Posterior vena cava (tissue), 2 donors: Measurements from ENCODE around the gene GOLGA5. TPM values are rescaled to one million over a fixed set of nuclear protein-coding genes. Genes with fewer than 3 reads are reported as not detected.
"Not testable (repeated sequence)": the region's sequence is repeated elsewhere in the genome, so short reads cannot be mapped to it uniquely, and the experiment has no call there.

Source experiments
- DNase-seq: peaks from one replicate; pipeline ENCODE4 v3.0.0-alpha.2; 2020; ENCODE audit warnings: low spot score
- intact Hi-C, 2 donors: fragments of 100-400 bp; cut with DNase I; formaldehyde crosslinking; loops; one replicate each; pipeline versions ENCODE4 v1.14.1 to v1.14.2; 2022 to 2023
- long read RNA-seq, 2 donors: library from polyadenylated mRNA; unstranded; transcript quantifications; one replicate each; pipeline ENCODE4 v2.0.0, GENCODE V29; 2020 to 2021
- total RNA-seq, 2 donors: library from RNA; stranded (reverse); fragmentation: NEBNext Ultra II Directional; extraction: Animal tissue kit (Norgen Biotek cat#: 25700); gene quantifications; one replicate each; pipeline ENCODE4 v1.2.1, GENCODE V29; 2021
- donor health status: DM: yes; HTN: yes; CAD: no.
- donor health status: DM: yes; HTN: yes; CAD: no.

The GOLGA5 gene, protein sequence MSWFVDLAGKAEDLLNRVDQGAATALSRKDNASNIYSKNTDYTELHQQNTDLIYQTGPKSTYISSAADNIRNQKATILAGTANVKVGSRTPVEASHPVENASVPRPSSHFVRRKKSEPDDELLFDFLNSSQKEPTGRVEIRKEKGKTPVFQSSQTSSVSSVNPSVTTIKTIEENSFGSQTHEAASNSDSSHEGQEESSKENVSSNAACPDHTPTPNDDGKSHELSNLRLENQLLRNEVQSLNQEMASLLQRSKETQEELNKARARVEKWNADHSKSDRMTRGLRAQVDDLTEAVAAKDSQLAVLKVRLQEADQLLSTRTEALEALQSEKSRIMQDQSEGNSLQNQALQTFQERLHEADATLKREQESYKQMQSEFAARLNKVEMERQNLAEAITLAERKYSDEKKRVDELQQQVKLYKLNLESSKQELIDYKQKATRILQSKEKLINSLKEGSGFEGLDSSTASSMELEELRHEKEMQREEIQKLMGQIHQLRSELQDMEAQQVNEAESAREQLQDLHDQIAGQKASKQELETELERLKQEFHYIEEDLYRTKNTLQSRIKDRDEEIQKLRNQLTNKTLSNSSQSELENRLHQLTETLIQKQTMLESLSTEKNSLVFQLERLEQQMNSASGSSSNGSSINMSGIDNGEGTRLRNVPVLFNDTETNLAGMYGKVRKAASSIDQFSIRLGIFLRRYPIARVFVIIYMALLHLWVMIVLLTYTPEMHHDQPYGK
- 10 to 100 TPM; 39.4 to 42.9 TPM for total RNA-seq
- long read RNA-seq, donor 1, transcript GOLGA5-201 (13 exons, 2,969 nt): major isoform, 20 of 22 reads
- long read RNA-seq, donor 1, partial matches to known transcripts: 2 of 22 reads
- long read RNA-seq, donor 1, other reads (novel, unspliced or antisense): 0 of 22 reads
- long read RNA-seq, donor 2, transcript GOLGA5-201 (13 exons, 2,969 nt): major isoform, 19 of 43 reads
- long read RNA-seq, donor 2, partial matches to known transcripts: 17 of 43 reads
- long read RNA-seq, donor 2, other reads (novel, unspliced or antisense): 7 of 43 reads

DNA sequence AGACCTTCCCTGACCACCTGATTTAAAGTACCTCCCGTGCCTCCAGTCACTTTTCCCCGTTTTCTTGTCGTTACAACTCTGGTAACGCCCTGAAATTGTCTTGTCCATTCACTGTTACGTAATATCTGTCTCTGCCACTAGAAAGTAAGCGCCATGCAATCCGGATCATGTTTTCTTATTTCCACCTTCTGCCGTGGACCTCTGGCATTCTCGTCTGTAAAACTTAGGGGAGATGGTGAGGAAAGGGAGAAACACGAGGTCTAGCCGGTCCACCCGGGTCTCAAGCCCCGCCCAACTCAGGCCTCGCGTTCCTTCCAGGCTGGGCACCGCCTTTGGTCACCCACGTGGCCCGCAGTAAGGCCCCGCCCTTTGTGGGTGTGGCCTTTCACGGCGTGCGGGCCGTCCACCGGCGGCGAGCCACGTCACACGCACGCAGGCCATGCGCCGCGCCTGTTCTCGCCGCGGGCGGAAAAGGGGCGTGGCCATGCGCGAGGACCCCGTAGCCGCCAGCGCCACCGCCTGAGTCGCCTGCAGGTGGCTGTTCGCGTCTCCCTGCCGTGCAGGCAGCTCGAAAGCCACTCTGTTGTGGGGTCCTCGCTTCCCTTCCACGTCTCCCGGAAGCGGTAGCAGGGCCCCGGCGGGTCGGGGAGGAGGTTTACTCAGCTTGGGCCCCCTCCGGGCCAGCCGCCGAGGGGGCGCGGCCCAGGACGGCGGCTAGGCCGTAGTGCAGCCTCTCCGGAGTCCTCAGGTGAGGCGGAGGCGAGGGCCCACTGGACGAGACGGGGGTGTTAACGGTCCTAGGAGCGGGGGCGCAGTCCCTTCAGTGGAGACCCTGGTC is at the start of gene GOLGA5:
Gene GOLGA5 (plus strand): TSS at position 597 of the 838 bp plus-strand sequence. CDS start 3,133 bp downstream, outside the sequence.
- DNase-seq: peak; percentile 99
- intact Hi-C loops: no loop called here

- intact Hi-C loops: no loop called here
- DNase-seq: peak; percentile 59
Measured at GRCh38 chr14:92747701-92748258, 46.3 kb upstream of the GOLGA5 start.

GRCh38 chr14:92748259-92749016 is 45.7 kb upstream of the GOLGA5 start, which contains the start of gene LGMN:
Gene LGMN, minus strand, starts transcription at chr14:92748627. Its CDS starts 15,841 bp downstream, at chr14:92732786.
- intact Hi-C loops: no loop called here
- DNase-seq: peak; percentile 98

DNA sequence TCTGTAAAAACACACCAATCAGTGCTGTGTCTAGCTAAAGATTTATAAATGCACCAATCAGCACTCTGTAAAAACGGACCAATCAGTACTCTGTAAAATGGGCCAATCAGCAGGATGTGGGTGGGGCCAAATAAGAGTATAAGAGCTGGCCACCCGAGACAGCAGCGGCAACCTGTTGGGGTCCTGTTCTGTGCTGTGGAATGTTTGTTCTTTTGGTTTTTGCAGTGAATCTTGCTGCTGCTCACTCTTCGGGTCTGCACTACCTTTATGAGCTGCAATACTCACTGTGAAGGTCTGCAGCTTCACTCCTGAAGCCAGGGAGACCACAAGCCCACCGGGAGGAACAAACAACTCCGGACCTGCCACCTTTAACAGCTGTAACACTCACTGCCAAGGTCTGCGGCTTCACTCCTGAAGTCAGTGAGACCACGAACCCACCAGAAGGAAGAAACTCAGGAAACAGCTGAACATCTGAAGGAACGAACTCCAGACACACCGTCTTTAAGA is 43.8 kb upstream of the GOLGA5 start:
- intact Hi-C loops: not testable (repeated sequence)
- peak; percentile 66 for DNase-seq

GRCh38 chr14:92750994-92751400 is 43.1 kb upstream of the GOLGA5 start:
- intact Hi-C loops: no loop called here
- no peak for DNase-seq

- intact Hi-C loops: no loop called here
- no peak for DNase-seq
Measured at GRCh38 chr14:92751819-92752218, 42.3 kb upstream of the GOLGA5 start.

DNA sequence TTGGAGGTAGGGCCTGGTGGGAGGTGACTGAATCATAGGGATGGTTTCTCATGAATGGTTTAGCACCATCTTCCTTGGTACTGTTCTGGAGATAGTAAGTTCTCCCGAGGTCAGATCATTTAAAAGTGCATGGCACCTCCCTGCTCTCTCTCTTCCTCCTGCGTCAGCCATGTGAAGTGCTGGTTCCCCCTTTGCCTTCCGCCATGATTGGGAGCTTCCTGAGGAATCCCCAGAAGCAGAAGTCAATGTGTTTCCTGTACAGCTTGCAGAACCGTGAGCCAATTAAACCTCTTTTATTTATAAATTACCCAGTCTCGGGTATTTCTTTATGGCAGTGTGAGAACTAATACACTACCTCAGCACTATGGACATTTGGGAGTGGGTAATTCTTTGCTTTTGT is 40.9 kb upstream of the GOLGA5 start:
- intact Hi-C loops: no loop called here
- no peak for DNase-seq

GRCh38 chr14:92754966-92755365 is 39.1 kb upstream of the GOLGA5 start:
- no peak for DNase-seq
- intact Hi-C loops: no loop called here

- no peak for DNase-seq
- intact Hi-C loops: no loop called here
Measured at GRCh38 chr14:92755495-92755894, 38.6 kb upstream of the GOLGA5 start.

GRCh38 chr14:92756446-92756845 is 37.7 kb upstream of the GOLGA5 start:
- DNase-seq: no peak
- intact Hi-C loops: no loop called here

DNA sequence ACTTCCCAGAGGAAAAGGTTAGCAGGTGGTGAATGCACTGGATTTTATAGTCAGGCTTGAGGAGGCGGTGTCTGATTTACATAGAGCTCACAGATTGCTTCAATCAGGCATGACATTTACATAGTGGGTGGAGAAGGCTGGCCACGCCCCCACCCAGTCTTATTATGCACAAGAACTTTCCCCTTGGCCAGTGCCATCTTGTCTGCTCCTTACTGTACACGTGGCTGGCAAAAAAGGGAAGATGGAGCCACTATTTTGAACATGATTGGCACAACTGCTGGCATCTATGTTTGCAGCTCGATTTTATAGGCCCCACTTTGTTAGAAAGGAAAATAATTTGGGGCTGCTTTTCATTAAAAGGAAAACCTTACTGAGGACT is 34.8 kb upstream of the GOLGA5 start:
- DNase-seq: no peak
- intact Hi-C loops: no loop called here

DNA sequence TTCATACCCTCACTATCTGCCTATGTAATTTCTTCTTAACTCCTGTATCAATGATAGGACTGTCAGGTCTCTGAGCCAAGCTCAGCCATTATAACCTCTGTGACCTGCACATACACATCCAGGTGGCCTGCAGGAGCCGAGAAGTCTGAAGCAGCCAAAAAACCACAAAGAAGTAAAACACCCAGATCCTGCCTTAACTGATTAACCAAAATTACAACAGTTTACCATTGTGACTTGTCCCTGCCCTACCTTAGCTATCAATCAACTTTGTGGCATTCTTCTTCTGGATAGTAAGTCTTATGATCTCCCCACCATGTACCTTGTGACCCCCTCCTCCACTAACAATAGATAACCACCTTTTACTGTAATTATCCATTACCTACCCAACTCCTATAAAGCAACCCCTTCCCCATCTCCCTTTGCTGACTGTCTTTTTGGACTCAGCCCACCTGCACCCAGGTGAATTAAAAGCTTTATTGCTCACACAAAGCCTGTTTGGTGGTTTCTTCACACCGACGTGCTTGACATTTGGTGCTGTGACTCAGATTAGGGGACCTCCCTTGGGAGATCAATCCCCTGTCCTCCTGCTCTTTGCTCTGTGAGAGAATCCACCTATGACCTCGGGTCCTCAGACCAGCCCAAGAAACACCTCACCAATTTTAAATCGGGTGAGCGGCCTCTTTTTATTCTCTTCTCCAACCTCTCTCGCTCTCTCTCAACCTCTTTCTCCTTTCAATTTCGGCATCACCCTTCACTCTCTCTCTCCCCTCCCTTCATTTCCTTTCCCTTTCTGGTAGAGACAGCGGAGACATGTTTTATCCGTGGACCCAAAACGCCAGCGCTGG is 34.2 kb upstream of the GOLGA5 start:
- intact Hi-C loops: no loop called here
- no peak for DNase-seq

DNA sequence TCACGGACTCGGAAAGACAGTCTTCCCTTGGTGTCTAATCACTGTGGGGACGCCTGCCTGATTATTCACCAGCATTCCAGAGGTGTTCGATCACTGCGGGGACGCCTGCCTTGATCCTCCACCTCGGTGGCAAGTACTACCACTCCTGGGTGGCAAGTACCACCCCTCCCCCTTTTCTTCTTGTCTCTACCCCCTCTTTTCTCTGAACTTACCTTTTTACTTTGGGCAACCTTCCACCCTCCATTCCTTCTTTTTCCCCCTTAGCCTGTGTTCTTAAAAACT is 33.6 kb upstream of the GOLGA5 start:
- intact Hi-C loops: no loop called here
- no peak for DNase-seq

GRCh38 chr14:92763666-92764631 is 30.2 kb upstream of the GOLGA5 start:
- DNase-seq, intact Hi-C loops: not testable (repeated sequence)

DNA sequence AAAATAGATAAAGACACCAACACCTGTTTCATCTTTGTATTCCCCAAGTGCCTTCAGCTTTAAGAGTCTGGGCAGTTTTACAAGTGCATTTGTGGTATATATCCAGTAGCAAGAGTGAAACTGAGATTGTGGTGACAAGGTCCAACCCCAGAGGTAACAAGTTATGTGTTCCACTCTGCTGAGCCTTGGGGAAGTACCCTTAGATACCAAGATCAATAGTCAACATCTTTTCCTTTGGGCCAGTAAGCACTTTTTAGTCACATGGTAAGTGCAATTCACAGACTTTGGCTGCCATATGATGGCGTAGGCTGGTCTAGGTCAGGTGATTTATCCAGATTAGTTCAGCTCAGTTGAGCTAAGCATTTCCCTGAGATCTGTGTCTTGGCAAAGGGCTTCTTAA is 25.9 kb upstream of the GOLGA5 start:
- DNase-seq, intact Hi-C loops: not testable (repeated sequence)

GRCh38 chr14:92768795-92769194 is 25.3 kb upstream of the GOLGA5 start:
- DNase-seq: no peak
- intact Hi-C loops: no loop called here
